Subcutaneous abdominal adipose tissue (tissue), 5 donors: ENCODE data around the gene MACROD2.

Experiments
- H3K27ac ChIP-seq: one replicate; pipeline ENCODE4 v1.7.0; 2013; ENCODE audit warnings: low read depth, mild to moderate bottlenecking, inconsistent platforms, low read length, moderate library complexity
- H3K27me3 ChIP-seq, 5 donors: one replicate each; pipeline ENCODE4 v1.7.0; 2013; ENCODE audit warnings: low read length in 5 of 5, inconsistent platforms in 1 of 5; ENCODE audit not compliant: control insufficient read depth in 5 of 5, insufficient read depth in 4 of 5
- H3K36me3 ChIP-seq, 5 donors: one replicate each; pipeline ENCODE4 v1.7.0; 2013; ENCODE audit warnings: low read length in 5 of 5; ENCODE audit not compliant: control insufficient read depth in 5 of 5, insufficient read depth in 5 of 5
- H3K4me1 ChIP-seq, 5 donors: one replicate each; pipeline ENCODE4 v1.7.0; 2013; ENCODE audit warnings: low read length in 5 of 5, mild to moderate bottlenecking in 3 of 5, moderate library complexity in 1 of 5; ENCODE audit not compliant: control insufficient read depth in 5 of 5, insufficient read depth in 5 of 5
- H3K4me3 ChIP-seq, 5 donors: one replicate each; pipeline ENCODE4 v1.7.0; 2013; ENCODE audit warnings: low read length in 5 of 5, low read depth in 1 of 5
- H3K9ac ChIP-seq, 5 donors: one replicate each; pipeline ENCODE4 v1.7.0; 2013; ENCODE audit warnings: low read length in 5 of 5, mild to moderate bottlenecking in 4 of 5, moderate library complexity in 3 of 5
- H3K9me3 ChIP-seq, 5 donors: one replicate each; pipeline ENCODE4 v1.7.0; 2013; ENCODE audit warnings: low read length in 5 of 5; ENCODE audit not compliant: control insufficient read depth in 5 of 5
- donor health status: healthy.
- donor health status: healthy.
- donor health status: healthy.
- donor health status: healthy.
- donor health status: healthy.

MACROD2 gene

GRCh38 chr20:16042731-16043130, 2047.4 kb downstream of the MACROD2 start:
- H3K27me3 ChIP-seq: no peaks in the 10 kb centered on the region
- H3K9ac ChIP-seq: no peak overlapping the region

GRCh38 chr20:16043931-16044330, 2048.6 kb downstream of the MACROD2 start:
- no peaks in the 10 kb centered on the region for H3K9me3 ChIP-seq
- no peaks in the 10 kb centered on the region for H3K4me1 ChIP-seq
- H3K9ac ChIP-seq: no peak overlapping the region
- no peak overlapping the region for H3K4me3 ChIP-seq
- no peaks in the 10 kb centered on the region for H3K27me3 ChIP-seq
- no peak overlapping the region for H3K27ac ChIP-seq
- H3K36me3 ChIP-seq: no peaks in the 10 kb centered on the region

More at GRCh38 chr20:16042731-16043130, 2047.4 kb downstream of the MACROD2 start:
- H3K36me3 ChIP-seq: no peaks in the 10 kb centered on the region
- no peak overlapping the region for H3K27ac ChIP-seq
- H3K4me3 ChIP-seq: no peak overlapping the region
- H3K9me3 ChIP-seq: no peaks in the 10 kb centered on the region
- no peaks in the 10 kb centered on the region for H3K4me1 ChIP-seq

- Histone ChIP-seq H3K9ac (no peak overlapping the region), H3K27me3 (no peaks in the 10 kb centered on the region), H3K4me1 (no peaks in the 10 kb centered on the region), H3K9me3 (no peaks in the 10 kb centered on the region), H3K27ac (no peak overlapping the region), H3K4me3 (no peak overlapping the region), H3K36me3 (no peaks in the 10 kb centered on the region)
These were observed 2053.6 kb downstream of the MACROD2 start for GRCh38 chr20:16048876-16049275.

- no peak overlapping the region for H3K4me3 ChIP-seq
- no peaks in the 10 kb centered on the region for H3K27me3 ChIP-seq
- no peaks in the 10 kb centered on the region for H3K9me3 ChIP-seq
- no peaks in the 10 kb centered on the region for H3K4me1 ChIP-seq
- H3K27ac ChIP-seq: no peak overlapping the region
- no peaks in the 10 kb centered on the region for H3K36me3 ChIP-seq
- no peak overlapping the region for H3K9ac ChIP-seq
These were observed 2054.3 kb downstream of the MACROD2 start for GRCh38 chr20:16049529-16050093.

GRCh38 chr20:16050366-16050765, 2055.1 kb downstream of the MACROD2 start:
- H3K9me3 ChIP-seq: no peaks in the 10 kb centered on the region
- no peak overlapping the region for H3K27ac ChIP-seq
- H3K27me3 ChIP-seq: no peaks in the 10 kb centered on the region
- no peaks in the 10 kb centered on the region for H3K36me3 ChIP-seq
- H3K9ac ChIP-seq: no peak overlapping the region
- H3K4me1 ChIP-seq: no peaks in the 10 kb centered on the region
- no peak overlapping the region for H3K4me3 ChIP-seq

- no peaks in the 10 kb centered on the region for H3K27me3 ChIP-seq
- no peak overlapping the region for H3K4me3 ChIP-seq
- H3K4me1 ChIP-seq: no peaks in the 10 kb centered on the region
- H3K27ac ChIP-seq: no peak overlapping the region
- H3K9me3 ChIP-seq: no peaks in the 10 kb centered on the region
- H3K9ac ChIP-seq: no peak overlapping the region
- no peaks in the 10 kb centered on the region for H3K36me3 ChIP-seq
These were observed 2056.7 kb downstream of the MACROD2 start for GRCh38 chr20:16051968-16052367.

- H3K9me3 ChIP-seq: no peaks in the 10 kb centered on the region
- H3K27ac ChIP-seq: no peak overlapping the region
- H3K4me3 ChIP-seq: no peak overlapping the region
- no peaks in the 10 kb centered on the region for H3K36me3 ChIP-seq
- H3K4me1 ChIP-seq: no peaks in the 10 kb centered on the region
- no peaks in the 10 kb centered on the region for H3K27me3 ChIP-seq
- H3K9ac ChIP-seq: no peak overlapping the region
These were observed 2057.1 kb downstream of the MACROD2 start for GRCh38 chr20:16052456-16052855.

GRCh38 chr20:16054985-16055384, 2059.7 kb downstream of the MACROD2 start:
- no peaks in the 10 kb centered on the region for H3K27me3 ChIP-seq
- no peak overlapping the region for H3K27ac ChIP-seq
- H3K9ac ChIP-seq: no peak overlapping the region
- peaks cover 0 to 11% (median 0%) of the 10 kb centered on the region in 5 donors for H3K4me1 ChIP-seq
- H3K36me3 ChIP-seq: no peaks in the 10 kb centered on the region
- H3K4me3 ChIP-seq: no peak overlapping the region
- H3K9me3 ChIP-seq: no peaks in the 10 kb centered on the region

GRCh38 chr20:16057651-16058050, 2062.3 kb downstream of the MACROD2 start:
- peaks cover 0 to 11% (median 0%) of the 10 kb centered on the region in 5 donors for H3K4me1 ChIP-seq

GRCh38 chr20:16058268-16058667, 2063.0 kb downstream of the MACROD2 start:
- H3K27ac ChIP-seq: no peak overlapping the region
- no peaks in the 10 kb centered on the region for H3K27me3 ChIP-seq
- peaks cover 0 to 11% (median 0%) of the 10 kb centered on the region in 5 donors for H3K4me1 ChIP-seq
- no peak overlapping the region for H3K4me3 ChIP-seq
- no peaks in the 10 kb centered on the region for H3K36me3 ChIP-seq
- H3K9ac ChIP-seq: no peak overlapping the region
- H3K9me3 ChIP-seq: no peaks in the 10 kb centered on the region

More at GRCh38 chr20:16057651-16058050, 2062.3 kb downstream of the MACROD2 start:
- Histone ChIP-seq H3K9me3 (no peaks in the 10 kb centered on the region), H3K4me3 (no peak overlapping the region), H3K27me3 (no peaks in the 10 kb centered on the region), H3K27ac (no peak overlapping the region), H3K9ac (no peak overlapping the region), H3K36me3 (no peaks in the 10 kb centered on the region)
